Stimulated activated CD8-positive, alpha-beta memory T cell treated with anti-CD3 and anti-CD28 coated beads, Interleukin-4, amount 100 ng/mL, for 1 hour (primary cell): ENCODE results near the gene DPYSL5.
A peak's percentile ranks its signal among the peaks of the same experiment; 100 is the strongest.

ENCODE experiments used
- DNase-seq, 2 donors: peaks; one replicate each; pipeline ENCODE4 v3.0.0-alpha.2; 2020; ENCODE audit warnings: low read depth in 2 of 2, low spot score in 1 of 2

The DPYSL5 gene

DNA sequence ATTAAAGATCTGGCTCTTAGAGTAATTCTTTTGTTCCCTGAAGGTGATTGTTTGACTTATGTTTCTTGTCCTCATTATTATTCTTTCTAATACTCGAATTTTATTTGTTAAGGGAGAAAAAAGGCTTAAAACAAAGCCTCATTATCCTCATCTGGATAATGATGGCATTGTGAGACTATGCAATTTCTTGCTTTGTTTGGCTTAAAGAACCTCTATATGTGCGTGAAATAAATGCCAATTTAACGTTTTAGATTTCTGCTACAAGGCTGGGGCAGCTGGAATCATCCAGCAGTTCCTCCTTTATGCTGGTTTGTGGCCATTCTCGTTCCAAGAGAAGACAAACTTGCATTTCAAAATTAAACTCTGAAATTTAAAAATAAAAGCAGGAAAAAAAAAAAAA is 4.9 kb upstream of the DPYSL5 start:
- no peak for DNase-seq

DNA sequence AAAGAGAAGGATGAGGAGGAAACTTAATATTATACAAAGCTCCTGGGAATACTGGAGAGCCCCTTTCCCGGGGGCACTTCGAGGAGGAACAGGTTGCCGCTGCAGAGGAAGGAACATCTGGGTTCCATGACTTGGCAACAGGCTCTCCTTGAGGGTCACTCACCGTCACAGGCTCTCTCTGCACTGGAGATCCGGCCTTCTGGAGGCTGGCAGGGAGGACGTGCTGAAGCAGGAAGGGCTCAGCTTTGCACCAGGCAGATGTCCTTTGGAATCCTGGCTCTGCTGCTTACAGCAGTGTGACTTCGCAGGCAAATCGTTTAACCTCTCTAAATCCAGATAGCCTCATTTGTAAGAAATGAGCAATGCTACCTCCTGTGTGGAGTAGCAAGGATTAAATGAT is 2.9 kb upstream of the DPYSL5 start:
- DNase-seq = no peak

GRCh38 chr2:26846334-26847306 is 1.3 kb upstream of the DPYSL5 start:
- DNase-seq = peak; percentile 26 to 30

- no peak for DNase-seq
Measured at GRCh38 chr2:26847307-26847654, 651 bp upstream of the DPYSL5 start.

GRCh38 chr2:26848336-26849055 is 564 bp downstream of the DPYSL5 start:
- no peak for DNase-seq

GRCh38 chr2:26849056-26849999 is 1.4 kb downstream of the DPYSL5 start:
- DNase-seq = no peak

DNA sequence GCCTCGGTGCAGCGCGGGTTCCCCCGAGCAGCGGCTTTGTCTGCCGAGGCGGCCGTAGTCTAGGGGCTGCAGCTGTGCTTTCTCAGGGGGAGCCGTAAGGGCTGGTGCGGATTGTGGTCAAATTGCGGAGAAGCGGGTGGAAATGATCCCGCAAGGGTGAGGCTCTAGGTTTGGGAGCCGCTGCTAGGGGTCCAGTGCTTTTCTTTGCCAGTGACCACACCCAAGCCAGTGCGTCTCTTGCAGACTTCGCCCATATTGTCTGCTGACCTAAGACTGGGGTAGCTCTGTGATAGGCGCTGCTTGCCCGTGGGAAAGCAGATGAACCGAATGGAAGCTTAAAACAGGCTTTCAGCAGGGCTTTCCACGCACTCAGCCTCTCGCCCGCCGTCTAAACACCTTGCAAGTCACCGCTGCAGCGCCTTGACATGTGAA is 2.1 kb downstream of the DPYSL5 start:
- no peak for DNase-seq

GRCh38 chr2:26850505-26850904 is 2.6 kb downstream of the DPYSL5 start:
- no peak for DNase-seq

DNA sequence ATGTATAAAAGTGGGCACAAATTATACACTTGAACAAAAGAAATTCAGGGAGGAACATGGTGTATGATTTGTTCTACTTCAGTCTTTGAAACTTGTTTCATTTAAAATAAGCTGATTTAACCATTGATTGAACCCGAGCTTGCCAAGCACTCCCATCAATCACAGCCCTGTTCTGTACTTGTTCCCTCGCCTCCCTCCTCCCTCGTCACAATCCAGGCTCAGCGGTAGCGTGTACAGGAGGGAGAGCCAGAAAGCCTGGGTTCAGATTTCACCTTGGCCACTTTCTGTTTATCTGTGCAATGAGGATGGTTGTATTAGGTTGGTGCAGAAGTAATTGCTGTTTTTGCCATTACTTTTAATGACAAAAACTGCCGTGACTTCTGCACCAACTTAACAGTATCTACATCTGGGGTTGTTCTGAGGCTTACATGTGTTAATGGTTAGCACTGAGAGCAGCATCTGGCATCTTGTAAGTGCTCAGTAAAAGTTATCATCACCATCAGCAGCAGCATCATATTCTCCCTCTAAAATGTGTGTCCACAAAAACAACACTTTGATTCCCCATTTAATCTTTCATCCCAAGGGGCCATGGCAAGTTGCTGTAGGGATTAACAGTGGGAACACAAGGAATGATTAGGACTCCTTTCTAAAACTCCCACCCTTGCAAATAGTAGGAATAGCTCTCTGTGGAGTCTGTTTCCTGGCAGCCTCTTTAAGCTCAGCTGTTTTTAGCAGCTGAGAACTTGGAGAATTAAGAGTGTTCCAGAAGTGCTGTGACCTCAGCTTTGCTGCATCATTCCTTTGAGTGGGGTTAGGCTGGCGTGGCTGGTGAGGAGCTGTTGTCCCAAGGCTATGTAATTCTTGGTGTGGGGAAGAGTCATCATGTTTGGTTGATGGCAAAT is 4.7 kb downstream of the DPYSL5 start:
- no peak for DNase-seq

DNA sequence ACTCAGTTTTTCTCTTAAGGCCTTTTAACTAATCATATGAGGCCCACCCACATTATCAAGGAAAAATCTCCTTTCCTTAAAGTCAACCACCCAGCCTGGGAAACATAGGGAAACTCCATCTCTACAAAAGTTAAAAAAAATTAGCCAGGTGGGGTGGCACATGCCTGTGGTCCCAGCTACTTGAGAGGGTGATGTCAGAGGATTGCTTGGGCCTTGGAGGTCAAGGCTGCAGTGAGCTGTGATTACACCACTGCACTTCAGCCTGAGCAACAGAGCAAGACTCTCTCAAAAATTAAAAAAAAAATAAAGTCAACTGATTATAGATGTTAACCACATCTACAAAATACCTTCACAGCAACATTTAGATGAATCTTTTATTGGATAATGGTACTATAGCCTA is 5.8 kb downstream of the DPYSL5 start:
- DNase-seq = no peak

GRCh38 chr2:26854283-26854827 is 6.4 kb downstream of the DPYSL5 start:
- no peak for DNase-seq

DNA sequence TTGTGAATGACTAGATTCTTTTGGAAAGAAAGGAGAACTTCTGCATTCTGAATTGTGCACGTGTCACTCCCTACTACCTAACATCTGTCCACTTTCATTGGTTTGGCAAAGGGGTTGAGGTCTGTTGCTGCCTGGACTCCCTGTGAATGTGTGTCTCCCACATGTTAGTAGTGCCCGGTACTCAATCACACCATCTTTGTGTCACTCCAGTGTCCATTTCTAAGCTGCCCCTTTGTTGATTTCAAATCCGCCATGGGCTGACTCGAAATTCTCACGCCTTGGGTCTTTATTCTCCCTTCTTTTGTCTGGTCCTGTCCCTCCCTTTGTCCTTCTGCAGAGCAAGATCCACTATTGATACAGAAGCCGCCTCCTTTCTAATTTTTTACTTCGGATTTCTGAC is 7.5 kb downstream of the DPYSL5 start:
- DNase-seq = no peak

GRCh38 chr2:26859622-26860021 is 11.7 kb downstream of the DPYSL5 start:
- DNase-seq = no peak

GRCh38 chr2:26860211-26860850 is 12.4 kb downstream of the DPYSL5 start:
- no peak for DNase-seq

DNA sequence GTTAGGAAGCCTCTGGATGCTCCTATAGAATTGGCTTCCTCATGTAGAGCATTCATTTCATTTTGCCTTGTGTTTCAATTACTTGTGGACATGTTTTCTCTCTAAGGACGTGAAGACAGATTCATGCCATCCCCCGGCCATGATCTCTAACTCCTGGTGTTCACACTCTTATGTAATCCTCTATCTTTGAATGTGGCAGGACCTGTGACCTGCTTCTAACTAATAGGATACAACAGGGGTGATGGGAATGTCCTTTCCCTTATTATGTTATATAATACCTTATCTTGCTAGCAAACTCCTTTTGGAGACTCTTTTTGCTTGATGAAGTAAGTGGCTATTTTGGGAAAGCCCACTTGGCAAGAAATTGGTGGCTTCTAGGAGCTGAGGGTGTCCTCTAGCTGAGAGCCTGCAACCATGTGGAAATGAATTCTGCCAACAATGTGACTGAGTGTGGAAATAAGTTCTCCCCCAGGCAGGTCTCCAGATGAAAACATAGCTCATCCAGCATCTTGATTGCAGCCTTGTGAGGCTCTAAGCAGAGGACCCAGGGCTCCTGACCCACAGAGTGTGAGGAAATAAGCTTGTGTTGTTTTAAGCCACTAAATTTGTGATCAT is 13.8 kb downstream of the DPYSL5 start:
- no peak for DNase-seq

DNA sequence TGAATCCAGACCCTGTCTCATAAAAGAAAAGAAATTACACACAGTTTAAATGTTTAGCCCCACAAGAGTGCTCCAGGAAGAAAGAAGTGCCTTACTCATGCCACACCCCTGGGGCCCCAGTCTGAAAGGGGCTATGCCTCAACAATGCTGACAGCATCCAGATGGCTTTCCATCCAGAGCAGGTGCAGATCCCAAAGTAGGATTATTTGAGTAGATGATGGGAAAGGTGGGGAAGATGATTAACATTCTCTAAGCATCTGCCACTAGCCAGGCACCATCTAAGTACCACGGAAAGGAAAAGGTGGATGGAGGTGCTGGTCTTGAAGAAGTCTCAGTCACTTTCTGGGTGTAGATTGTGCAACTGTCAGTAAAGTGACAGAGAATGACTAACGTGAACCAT is 16.3 kb downstream of the DPYSL5 start:
- DNase-seq = no peak

GRCh38 chr2:26864646-26865045 is 16.7 kb downstream of the DPYSL5 start:
- no peak for DNase-seq

- DNase-seq = no peak
Measured at GRCh38 chr2:26870585-26871095, 22.7 kb downstream of the DPYSL5 start.
